NAMALWA (cell line): Measurements from ENCODE around the gene BTAF1.

ENCODE experiments used
- DNase-seq: peaks from one replicate; pipeline ENCODE4 v3.0.0-alpha.2; 2015; ENCODE audit warnings: low spot score

The BTAF1 gene

GRCh38 chr10:92052088-92052487, 128.5 kb downstream of the BTAF1 start:
- DNase-seq = no peak

GRCh38 chr10:92052741-92053140, 129.2 kb downstream of the BTAF1 start:
- no peak for DNase-seq

- no peak for DNase-seq
These were observed 131.2 kb downstream of the BTAF1 start for GRCh38 chr10:92054807-92055206.

- DNase-seq = no peak
These were observed 138.7 kb downstream of the BTAF1 start for GRCh38 chr10:92062273-92062672.

GRCh38 chr10:92064506-92064905, 140.9 kb downstream of the BTAF1 start:
- no peak for DNase-seq

- no peak for DNase-seq
These were observed 142.8 kb downstream of the BTAF1 start for GRCh38 chr10:92066386-92066785.

GRCh38 chr10:92068900-92069299, 145.3 kb downstream of the BTAF1 start:
- no peak for DNase-seq

- peak; percentile 59 for DNase-seq
These were observed 150.7 kb downstream of the BTAF1 start for GRCh38 chr10:92074126-92074887.

GRCh38 chr10:92075829-92076228, 152.3 kb downstream of the BTAF1 start:
- no peak for DNase-seq

- DNase-seq = no peak
These were observed 153.2 kb downstream of the BTAF1 start for GRCh38 chr10:92076722-92077121.

GRCh38 chr10:92079003-92079402, 155.4 kb downstream of the BTAF1 start:
- DNase-seq = no peak
